Esophagus muscularis mucosa (tissue), 4 donors: ENCODE measurements around the gene KRT6A. TPM values are rescaled to one million over a fixed set of nuclear protein-coding genes. Genes with fewer than 3 reads are reported as not detected.
A peak's percentile ranks its signal among the peaks of the same experiment; 100 is the strongest.

Experiments used
- DNase-seq: peaks from one replicate; pipeline ENCODE4 v3.0.0-alpha.2; 2017; ENCODE audit errors: extremely low spot score
- H3K27ac ChIP-seq, 4 donors: fragments of 200-600 bp; sonication (generic); replicated peaks in 1 of 4; 1 replicate in 3 of 4; 2 replicates in 1 of 4; pipeline ENCODE4 v1.5.1; 2016 to 2019; ENCODE audit warnings: mild to moderate bottlenecking in 1 of 4
- H3K27me3 ChIP-seq, 4 donors: fragments of 200-600 bp; sonication (generic); one replicate each; pipeline versions ENCODE4 v1.5.1 to v1.6.0; 2016 to 2019
- H3K36me3 ChIP-seq, 4 donors: fragments of 200-600 bp; sonication (generic); one replicate each; pipeline ENCODE4 v1.5.1; 2016 to 2019
- H3K4me1 ChIP-seq, 4 donors: fragments of 200-600 bp; sonication (generic); one replicate each; pipeline ENCODE4 v1.5.1; 2016 to 2019
- H3K4me3 ChIP-seq, 4 donors: fragments of 200-600 bp; sonication (generic); 1 replicate in 2 of 4; 2 replicates in 2 of 4; pipeline ENCODE4 v1.5.1; 2016 to 2019; ENCODE audit warnings: mild to moderate bottlenecking in 4 of 4, moderate library complexity in 1 of 4
- H3K9me3 ChIP-seq, 4 donors: fragments of 200-600 bp; sonication (generic); 1 replicate in 3 of 4; 2 replicates in 1 of 4; pipeline ENCODE4 v1.5.1; 2016 to 2019
- EP300 ChIP-seq: sonication (generic); formaldehyde crosslinking; IDR thresholded peaks from one replicate; pipeline ENCODE4 v1.6.1; 2017; ENCODE audit warnings: antibody characterized with exemption
- POLR2A ChIP-seq: fragments of 450-650 bp; IDR thresholded peaks from one replicate; pipeline ENCODE4 v1.6.1; 2017; ENCODE audit warnings: antibody characterized with exemption, moderate library complexity, mild to moderate bottlenecking, low read depth
- POLR2AphosphoS5 ChIP-seq, 2 donors: sonication (generic); formaldehyde crosslinking; IDR thresholded peaks; one replicate each; pipeline ENCODE4 v1.6.1; 2017; ENCODE audit warnings: antibody characterized with exemption in 2 of 2
- WGBS: methylation state at CpG from one replicate; pipeline ENCODE4 v1.1.5; 2018; 5-methylcytosine and 5-hydroxymethylcytosine counted together
- intact Hi-C: fragments of 100-400 bp; cut with DNase I; formaldehyde crosslinking; loops from one replicate; pipeline ENCODE4 v1.15.1; 2023
- total RNA-seq, 4 donors: library from RNA; depleted of rRNA; stranded (reverse); fragments of >200 nt; gene quantifications; one replicate each; pipeline versions ENCODE4 v1.1.0 to v1.2.1, GENCODE V29; 2016
- TF ChIP-seq, protein P1 (sequence below), 3 experiments: fragments of 200-600 bp in 2 of 3; fragments of 450-650 bp in 1 of 3; sonication (generic) in 2 of 3; IDR thresholded peaks; one replicate each; pipeline ENCODE4 v1.5.1; 2017 to 2019; ENCODE audit warnings: antibody characterized with exemption in 3 of 3, mild to moderate bottlenecking in 2 of 3, moderate library complexity in 1 of 3

KRT6A gene
- total RNA-seq, 4 donors from 2014 or later, result 5.4 TPM; not detected in 3

DNA sequence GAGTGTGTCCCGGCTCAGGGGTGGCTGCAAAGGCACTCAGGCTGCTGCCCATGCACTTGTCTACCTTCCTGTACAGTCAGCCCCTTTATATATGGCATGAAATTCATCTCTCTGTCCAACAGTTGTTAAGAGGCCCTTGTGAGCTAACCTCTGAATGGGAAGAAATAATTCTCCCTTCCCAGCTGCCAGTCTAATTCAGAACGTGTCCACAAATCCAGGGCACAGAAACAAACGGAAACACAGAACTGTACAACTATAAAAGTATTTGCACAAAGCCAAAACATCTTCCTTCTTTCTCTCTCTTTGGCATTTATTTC lies 26.3 kb upstream of the KRT6A start:
- WGBS, result 83% methylated on average over 2 of the region's 3 CpGs
- no peak overlapping the region for H3K4me3 ChIP-seq
- H3K27me3 ChIP-seq, result peaks cover 0 to 4% (median 0%) of the 10 kb centered on the region in 4 donors
- no peaks in the 10 kb centered on the region for H3K9me3 ChIP-seq
- peaks cover 0 to 7% (median 0%) of the 10 kb centered on the region in 4 donors for H3K4me1 ChIP-seq
- intact Hi-C loops, result no loop called here
- DNase-seq, result peak; percentile 60
- TF ChIP-seq, protein P1, sequence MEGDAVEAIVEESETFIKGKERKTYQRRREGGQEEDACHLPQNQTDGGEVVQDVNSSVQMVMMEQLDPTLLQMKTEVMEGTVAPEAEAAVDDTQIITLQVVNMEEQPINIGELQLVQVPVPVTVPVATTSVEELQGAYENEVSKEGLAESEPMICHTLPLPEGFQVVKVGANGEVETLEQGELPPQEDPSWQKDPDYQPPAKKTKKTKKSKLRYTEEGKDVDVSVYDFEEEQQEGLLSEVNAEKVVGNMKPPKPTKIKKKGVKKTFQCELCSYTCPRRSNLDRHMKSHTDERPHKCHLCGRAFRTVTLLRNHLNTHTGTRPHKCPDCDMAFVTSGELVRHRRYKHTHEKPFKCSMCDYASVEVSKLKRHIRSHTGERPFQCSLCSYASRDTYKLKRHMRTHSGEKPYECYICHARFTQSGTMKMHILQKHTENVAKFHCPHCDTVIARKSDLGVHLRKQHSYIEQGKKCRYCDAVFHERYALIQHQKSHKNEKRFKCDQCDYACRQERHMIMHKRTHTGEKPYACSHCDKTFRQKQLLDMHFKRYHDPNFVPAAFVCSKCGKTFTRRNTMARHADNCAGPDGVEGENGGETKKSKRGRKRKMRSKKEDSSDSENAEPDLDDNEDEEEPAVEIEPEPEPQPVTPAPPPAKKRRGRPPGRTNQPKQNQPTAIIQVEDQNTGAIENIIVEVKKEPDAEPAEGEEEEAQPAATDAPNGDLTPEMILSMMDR (IDR thresholded peaks at IDR 0.05), result no peak
- TF ChIP-seq POLR2A (no peak), EP300 (no peak), POLR2AphosphoS5 (IDR thresholded peaks at IDR 0.05) (no peak)
- H3K36me3 ChIP-seq, result no peaks in the 10 kb centered on the region
- no peak overlapping the region for H3K27ac ChIP-seq

DNA sequence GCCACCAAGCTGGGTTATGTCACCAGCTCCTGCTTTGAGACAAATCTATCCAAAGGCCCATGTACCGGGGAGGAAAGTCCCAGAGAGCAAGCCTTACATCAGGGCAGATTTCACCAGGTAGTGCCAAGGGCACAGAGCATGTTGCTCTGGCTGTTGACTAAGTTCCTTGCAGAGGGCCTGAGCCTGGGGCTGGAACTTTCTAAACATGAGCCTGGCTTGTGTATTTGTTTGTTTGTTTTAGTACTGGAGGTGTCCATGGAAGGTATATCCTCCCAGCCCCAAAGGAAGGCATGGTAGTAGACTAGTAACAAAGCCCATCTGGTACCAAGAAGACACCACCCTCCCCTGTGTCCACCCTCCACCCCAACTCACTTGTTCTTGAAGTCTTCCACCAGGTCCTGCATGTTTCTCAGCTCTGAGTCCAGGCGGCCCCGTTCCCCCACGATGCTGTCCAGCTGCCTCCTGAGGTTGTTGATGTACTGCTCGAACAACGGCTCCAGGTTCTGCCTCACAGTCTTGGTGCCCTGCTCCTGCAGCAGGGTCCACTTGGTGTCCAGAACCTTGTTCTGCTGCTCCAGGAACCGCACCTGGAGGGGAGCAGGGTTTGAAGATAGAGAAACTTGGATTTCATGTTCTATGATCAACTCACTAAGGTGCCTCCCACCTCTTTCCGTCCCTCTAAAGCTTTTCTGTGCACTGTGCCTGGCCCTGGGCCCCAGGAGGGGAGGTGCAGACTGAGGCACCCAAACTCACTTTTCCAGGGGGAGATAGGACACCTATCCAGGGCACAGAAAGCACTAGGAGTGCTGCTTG lies 25.7 kb upstream of the KRT6A start:
- peak; percentile 85 for DNase-seq
- no peak overlapping the region for H3K27ac ChIP-seq
- H3K4me3 ChIP-seq, result no peak overlapping the region
- 85% methylated on average over 8 of the region's 8 CpGs for WGBS
- H3K27me3 ChIP-seq, result no peaks in the 10 kb centered on the region
- peaks cover 0 to 7% (median 0%) of the 10 kb centered on the region in 4 donors for H3K4me1 ChIP-seq
- intact Hi-C loops, result no loop called here
- no peaks in the 10 kb centered on the region for H3K36me3 ChIP-seq
- TF ChIP-seq POLR2AphosphoS5 (IDR thresholded peaks at IDR 0.05) (no peak), POLR2A (no peak), EP300 (no peak)
- TF ChIP-seq, protein P1 (IDR thresholded peaks at IDR 0.05), result no peak
- no peaks in the 10 kb centered on the region for H3K9me3 ChIP-seq

DNA sequence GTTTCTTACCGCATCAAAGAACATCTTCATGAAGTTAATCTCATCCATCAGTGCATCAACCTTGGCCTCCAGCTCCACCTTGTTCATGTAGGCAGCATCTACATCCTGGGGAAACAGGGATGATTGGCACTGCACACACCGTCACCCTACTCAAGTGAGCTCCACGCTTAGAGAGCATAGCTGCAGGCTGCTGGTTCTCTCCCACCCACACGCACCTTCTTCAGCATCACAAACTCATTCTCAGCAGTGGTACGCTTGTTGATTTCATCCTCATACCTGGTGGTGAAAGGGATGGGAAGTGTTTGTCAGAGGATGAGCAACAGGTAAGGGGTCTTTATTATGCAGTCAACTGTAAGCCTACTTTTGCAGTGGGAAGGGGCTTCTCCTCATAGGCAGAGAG lies 24.8 kb upstream of the KRT6A start:
- intact Hi-C loops, result no loop called here
- H3K27ac ChIP-seq, result no peak overlapping the region
- DNase-seq, result peak; percentile 87
- H3K27me3 ChIP-seq, result no peaks in the 10 kb centered on the region
- H3K4me1 ChIP-seq, result peaks cover 0 to 7% (median 0%) of the 10 kb centered on the region in 4 donors
- no peak for TF ChIP-seq EP300
- TF ChIP-seq, protein P1 (IDR thresholded peaks at IDR 0.05), result no peak
- TF ChIP-seq POLR2AphosphoS5 (IDR thresholded peaks at IDR 0.05), result no peak
- no peak for TF ChIP-seq POLR2A
- WGBS, result 98% methylated on average over 5 of the region's 5 CpGs
- H3K9me3 ChIP-seq, result no peaks in the 10 kb centered on the region
- H3K4me3 ChIP-seq, result no peak overlapping the region
- no peaks in the 10 kb centered on the region for H3K36me3 ChIP-seq

DNA sequence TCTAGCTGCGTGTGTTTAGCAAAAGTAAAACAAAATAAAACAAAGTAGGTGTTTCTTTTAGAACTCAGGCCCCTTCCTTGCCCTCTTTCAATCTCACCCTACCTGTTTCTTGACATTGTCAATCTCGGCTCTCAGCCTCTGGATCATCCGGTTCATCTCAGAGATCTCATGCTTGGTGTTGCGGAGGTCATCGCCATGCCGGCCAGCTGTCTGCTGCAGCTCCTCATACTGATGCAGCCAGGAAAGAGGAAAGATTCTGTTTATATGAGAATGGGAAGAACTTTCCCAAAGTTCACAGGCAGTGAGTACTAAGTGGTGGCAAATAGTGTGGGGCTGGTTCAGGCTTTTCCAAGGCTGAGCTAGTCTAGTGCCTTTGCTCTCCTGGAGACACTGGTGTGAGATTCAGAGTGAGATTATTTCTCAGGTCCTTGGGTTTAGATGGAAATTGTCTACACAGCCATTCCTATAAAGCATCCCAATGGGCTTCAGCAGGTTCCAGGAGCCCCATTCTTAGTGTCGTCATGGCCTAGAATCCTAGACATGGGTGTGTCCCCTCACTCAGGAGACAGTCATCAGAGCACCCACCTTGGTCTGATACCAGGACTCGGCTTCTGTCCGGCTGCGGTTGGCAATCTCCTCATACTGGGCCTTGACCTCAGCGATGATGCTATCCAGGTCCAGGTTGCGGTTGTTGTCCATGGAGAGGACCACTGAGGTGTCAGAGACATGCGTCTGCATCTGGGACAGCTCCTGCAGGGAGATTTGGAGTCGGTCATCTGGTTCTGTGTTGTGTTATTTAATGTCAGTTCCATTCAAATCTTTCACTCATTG lies 24.2 kb upstream of the KRT6A start:
- intact Hi-C loops, result no loop called here
- 93% methylated on average over 14 of the region's 14 CpGs for WGBS
- no peak overlapping the region for H3K27ac ChIP-seq

More for the DNA sequence above, 24.2 kb upstream of the KRT6A start:
- no peaks in the 10 kb centered on the region for H3K36me3 ChIP-seq
- H3K9me3 ChIP-seq, result no peaks in the 10 kb centered on the region
- TF ChIP-seq EP300 (no peak), POLR2A (no peak), POLR2AphosphoS5 (IDR thresholded peaks at IDR 0.05) (no peak)
- TF ChIP-seq, protein P1 (IDR thresholded peaks at IDR 0.05), result no peak
- H3K27me3 ChIP-seq, result peaks cover 0 to 2% (median 0%) of the 10 kb centered on the region in 4 donors
- no peak overlapping the region for H3K4me3 ChIP-seq
- H3K4me1 ChIP-seq, result peaks cover 0 to 3% (median 0%) of the 10 kb centered on the region in 4 donors
- peak; percentile 72 for DNase-seq
